ENCODE results near the gene CDCA4. TPM values are rescaled to one million over a fixed set of nuclear protein-coding genes. Genes with fewer than 3 reads are reported as not detected.

Gene CDCA4
- total and polyA plus RNA-seq, 2 donors (not counting 1 experiment from before 2014, with no cell fraction given), result 6.3 to 11.7 TPM

GRCh38 chr14:105060751-105061427, 40.0 kb upstream of the CDCA4 start:
- H3K4me2 ChIP-seq (replicated peaks; ENCODE audit: low read depth, low read length, poor library complexity, severe bottlenecking), result peak overlapping the region; percentile 97
- H3K27me3 ChIP-seq (replicated peaks in 1 of 4; ENCODE audit: control extremely low read depth in 1 of 4, control insufficient read depth in 3 of 4, insufficient read depth in 4 of 4, low read length in 3 of 4), result no peaks in the 10 kb centered on the region
- intact Hi-C loops (cut with micrococcal nuclease), result loop anchor here (10.0 kb wide), 1 partner anchor 424 kb away; the partner anchor contains the start of gene CRIP1
- H3K9me3 ChIP-seq (ENCODE audit: control extremely low read depth in 1 of 3, control insufficient read depth in 2 of 3, insufficient read depth in 1 of 3, low read length in 2 of 3), result no peaks in the 10 kb centered on the region
- H2AFZ ChIP-seq (ENCODE audit: insufficient read depth, low read depth, low read length, poor library complexity, severe bottlenecking), result no peak overlapping the region
- ChIA-PET POLR2A (interaction anchor here (0.6 to 1.7 kb wide), 3 partner anchors 10 to 75 kb away, joined by 3 to 9 read pairs (median 4); partner anchors contain the start of gene CLBA1), CTCF (interaction anchor here (1.2 to 11.9 kb wide), 8 partner anchors 11 to 165 kb away, joined by 3 to 192 read pairs (median 6); no protein-coding TSS in a partner anchor)
- WGBS (ENCODE audit: insufficient coverage), result under 1% methylated on average over 30 of the region's 30 CpGs
- H3K4me3 ChIP-seq (ENCODE audit: control extremely low read depth in 1 of 5, extremely low read depth in 1 of 5, insufficient read depth in 1 of 5, low read depth in 2 of 5, low read length in 4 of 5), result peak overlapping the region; percentile 8 to 100 (median 54)
- peaks cover 0 to 28% of the 10 kb centered on the region in 2 experiments for H3K36me3 ChIP-seq (replicated peaks in 1 of 2; ENCODE audit: control extremely low read depth in 1 of 2, control insufficient read depth in 1 of 2, extremely low read depth in 1 of 2, insufficient read depth in 2 of 2, low read length in 1 of 2)
- H3K4me1 ChIP-seq (ENCODE audit: control insufficient read depth in 2 of 2, insufficient read depth in 2 of 2, low read length in 2 of 2), result peaks cover 59 to 71% of the 10 kb centered on the region in 2 donors
- peak overlapping the region; percentile 90 for H3K4me3 Mint-ChIP-seq
- H3K27me3 Mint-ChIP-seq, result no peaks in the 10 kb centered on the region
- peak overlapping the region; percentile 72 for H3K9ac ChIP-seq (ENCODE audit: low read length)
- H3K27ac Mint-ChIP-seq, result peak overlapping the region; percentile 96
- H3K9me3 Mint-ChIP-seq (ENCODE audit: insufficient read depth), result no peaks in the 10 kb centered on the region
- H3K27ac ChIP-seq (ENCODE audit: low read length in 2 of 2), result peak overlapping the region; percentile 74 to 98
- DNase-seq (peak; percentile 70), ATAC-seq (ENCODE audit: low read depth) (peak; percentile 6)
- H3K4me1 Mint-ChIP-seq, result peaks cover 72% of the 10 kb centered on the region
- TF ChIP-seq CTCF (IDR thresholded peaks at IDR 0.05) (no peak), EZH2 (IDR thresholded peaks at IDR 0.05; ENCODE audit: borderline replicate concordance, insufficient read depth, low read depth, low read length, poor library complexity, severe bottlenecking) (no peak)
- peaks cover 88% of the 10 kb centered on the region for H3K79me2 ChIP-seq (ENCODE audit: control insufficient read depth, insufficient read depth, low read length)
- peaks cover 72% of the 10 kb centered on the region for H4K20me1 ChIP-seq (ENCODE audit: control insufficient read depth, insufficient read depth, low read length, poor library complexity, severe bottlenecking)
